GM12878 (cell line): ENCODE measurements around the gene OSGIN1. TPM values are rescaled to one million over a fixed set of nuclear protein-coding genes. Genes with fewer than 3 reads are reported as not detected.

Experiments used
- ATF7 ChIP-seq: fragments of 450-650 bp; IDR thresholded peaks from 2 replicates; pipeline ENCODE4 v1.6.1; 2016; ENCODE audit warnings: low read depth, mild to moderate bottlenecking
- BMI1 ChIP-seq: fragments of 450-650 bp; IDR thresholded peaks from 2 replicates; pipeline ENCODE4 v1.6.1; 2016; ENCODE audit warnings: mild to moderate bottlenecking, moderate library complexity, borderline replicate concordance
- CHD2 ChIP-seq: IDR thresholded peaks from 2 replicates; pipeline ENCODE4 v1.6.1; 2011; ENCODE audit warnings: low read depth, low read length, improper control_type of control experiment, borderline replicate concordance
- IKZF2 ChIP-seq, 2 experiments: fragments of 450-650 bp; IDR thresholded peaks; 2 replicates each; pipeline ENCODE4 v1.6.1; 2017; ENCODE audit warnings: mild to moderate bottlenecking in 2 of 2, moderate library complexity in 2 of 2
- KLF5 ChIP-seq: fragments of 450-650 bp; IDR thresholded peaks from 2 replicates; pipeline ENCODE4 v1.6.1; 2014; ENCODE audit warnings: mild to moderate bottlenecking; ENCODE audit not compliant: partially characterized antibody
- POLR2AphosphoS2 ChIP-seq: IDR thresholded peaks from 2 replicates; pipeline ENCODE4 v1.6.1; 2011; ENCODE audit warnings: low read depth, mild to moderate bottlenecking, low read length, improper control_type of control experiment, moderate library complexity
- TAF1 ChIP-seq: IDR thresholded peaks from 2 replicates; pipeline ENCODE4 v1.6.1; 2011; ENCODE audit warnings: mild to moderate bottlenecking, low read depth, low read length, borderline replicate concordance
- TBL1XR1 ChIP-seq: IDR thresholded peaks from 2 replicates; pipeline ENCODE4 v1.6.1; 2012; ENCODE audit warnings: low read depth, low read length, improper control_type of control experiment
- TCF12 ChIP-seq: IDR thresholded peaks from 2 replicates; pipeline ENCODE4 v1.6.1; 2011; ENCODE audit warnings: low read depth, mild to moderate bottlenecking, low read length
- TCF3 ChIP-seq: IDR thresholded peaks from 2 replicates; pipeline ENCODE4 v1.6.1; 2012; ENCODE audit warnings: low read depth, mild to moderate bottlenecking, low read length, borderline replicate concordance; ENCODE audit not compliant: insufficient read depth
- TCF7 ChIP-seq: IDR thresholded peaks from 2 replicates; pipeline ENCODE4 v1.6.1; 2014; ENCODE audit warnings: antibody characterized with exemption, borderline replicate concordance
- polyA plus RNA-seq, 11 experiments: library from polyadenylated mRNA; depleted of rRNA in 4 of 11; unstranded in 6 of 11; stranded (reverse) in 5 of 11; fragments of >200 nt; fragmentation: Nextera tagmentation in 4 of 11; fragmentation: Illumina TruSeq in 1 of 11; extraction: Ambion mirVana in 4 of 11; extraction: Trizol in 1 of 11; gene quantifications; 1 replicate in 1 of 11; 2 replicates in 10 of 11; pipeline versions ENCODE4 v1.2.1 to v1.2.3, GENCODE V29; 2011 to 2016; ENCODE audit warnings: inconsistent platforms in 2 of 11, missing spikeins in 2 of 11, low read depth in 1 of 11
- total RNA-seq, 4 experiments: library from RNA; depleted of rRNA in 3 of 4; stranded (reverse); fragments of >200 nt in 3 of 4; fragmentation: Illumina TruSeq in 1 of 4; extraction: Trizol in 1 of 4; gene quantifications; 2 replicates each; pipeline versions ENCODE4 v1.2.1 to v1.2.3, GENCODE V29; 2013 to 2021
- TF ChIP-seq, protein P1 (sequence below): fragments of 450-650 bp; formaldehyde crosslinking; IDR thresholded peaks from 2 replicates; pipeline ENCODE4 v1.5.0; 2022; ENCODE audit warnings: mild to moderate bottlenecking, missing genetic modification characterization
- TF ChIP-seq, protein P2 (sequence below): IDR thresholded peaks from 2 replicates; pipeline ENCODE4 v1.6.1; 2011; ENCODE audit warnings: borderline replicate concordance, low read depth, mild to moderate bottlenecking, moderate library complexity, mixed read lengths, low read length; ENCODE audit not compliant: insufficient read depth; ENCODE audit errors: extremely low read length
- TF ChIP-seq, protein P3 (sequence below): fragments of 450-650 bp; IDR thresholded peaks from 2 replicates; pipeline ENCODE4 v1.6.1; 2016; ENCODE audit warnings: mild to moderate bottlenecking

OSGIN1 gene
- total and polyA plus RNA-seq, 10 of the 15 experiments (the other 5 are each of a cell fraction or from before 2014, with no cell fraction given) = 0.06 to 0.18 (median 0.13) TPM; not detected in 5

DNA sequence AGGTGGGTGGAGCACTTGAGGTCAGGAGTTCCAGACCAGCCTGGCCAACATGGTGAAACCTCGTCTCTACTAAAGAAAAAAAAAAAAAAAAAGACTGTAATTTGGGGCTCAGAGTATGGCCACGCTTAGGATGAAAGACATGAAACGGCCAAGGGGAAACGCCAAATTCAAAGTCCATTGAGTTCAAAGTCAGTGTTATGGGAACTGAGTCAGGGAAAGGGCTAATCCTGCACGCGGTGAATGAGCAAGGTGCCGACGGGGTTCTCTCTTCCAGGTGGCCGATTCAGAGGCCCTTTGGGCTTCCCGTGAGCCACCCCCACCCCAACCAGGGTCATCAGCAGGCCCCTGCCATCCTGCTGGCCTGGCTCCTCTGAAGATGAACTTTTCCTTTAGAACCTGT is 7.5 kb upstream of the OSGIN1 start (continued):
- TF ChIP-seq CHD2 (no peak), TBL1XR1 (no peak), BMI1 (no peak), TCF12 (no peak), ATF7 (no peak), TCF7 (no peak), KLF5 (no peak), IKZF2 (IDR thresholded peaks at IDR 0.05) (no peak), TAF1 (no peak), TCF3 (no peak), POLR2AphosphoS2 (no peak)
- TF ChIP-seq, protein P1, sequence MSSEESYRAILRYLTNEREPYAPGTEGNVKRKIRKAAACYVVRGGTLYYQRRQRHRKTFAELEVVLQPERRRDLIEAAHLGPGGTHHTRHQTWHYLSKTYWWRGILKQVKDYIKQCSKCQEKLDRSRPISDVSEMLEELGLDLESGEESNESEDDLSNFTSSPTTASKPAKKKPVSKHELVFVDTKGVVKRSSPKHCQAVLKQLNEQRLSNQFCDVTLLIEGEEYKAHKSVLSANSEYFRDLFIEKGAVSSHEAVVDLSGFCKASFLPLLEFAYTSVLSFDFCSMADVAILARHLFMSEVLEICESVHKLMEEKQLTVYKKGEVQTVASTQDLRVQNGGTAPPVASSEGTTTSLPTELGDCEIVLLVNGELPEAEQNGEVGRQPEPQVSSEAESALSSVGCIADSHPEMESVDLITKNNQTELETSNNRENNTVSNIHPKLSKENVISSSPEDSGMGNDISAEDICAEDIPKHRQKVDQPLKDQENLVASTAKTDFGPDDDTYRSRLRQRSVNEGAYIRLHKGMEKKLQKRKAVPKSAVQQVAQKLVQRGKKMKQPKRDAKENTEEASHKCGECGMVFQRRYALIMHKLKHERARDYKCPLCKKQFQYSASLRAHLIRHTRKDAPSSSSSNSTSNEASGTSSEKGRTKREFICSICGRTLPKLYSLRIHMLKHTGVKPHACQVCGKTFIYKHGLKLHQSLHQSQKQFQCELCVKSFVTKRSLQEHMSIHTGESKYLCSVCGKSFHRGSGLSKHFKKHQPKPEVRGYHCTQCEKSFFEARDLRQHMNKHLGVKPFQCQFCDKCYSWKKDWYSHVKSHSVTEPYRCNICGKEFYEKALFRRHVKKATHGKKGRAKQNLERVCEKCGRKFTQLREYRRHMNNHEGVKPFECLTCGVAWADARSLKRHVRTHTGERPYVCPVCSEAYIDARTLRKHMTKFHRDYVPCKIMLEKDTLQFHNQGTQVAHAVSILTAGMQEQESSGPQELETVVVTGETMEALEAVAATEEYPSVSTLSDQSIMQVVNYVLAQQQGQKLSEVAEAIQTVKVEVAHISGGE (CRISPR knock-in tag) = no peak
- TF ChIP-seq, protein P2, sequence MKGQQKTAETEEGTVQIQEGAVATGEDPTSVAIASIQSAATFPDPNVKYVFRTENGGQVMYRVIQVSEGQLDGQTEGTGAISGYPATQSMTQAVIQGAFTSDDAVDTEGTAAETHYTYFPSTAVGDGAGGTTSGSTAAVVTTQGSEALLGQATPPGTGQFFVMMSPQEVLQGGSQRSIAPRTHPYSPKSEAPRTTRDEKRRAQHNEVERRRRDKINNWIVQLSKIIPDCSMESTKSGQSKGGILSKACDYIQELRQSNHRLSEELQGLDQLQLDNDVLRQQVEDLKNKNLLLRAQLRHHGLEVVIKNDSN = no peak
- TF ChIP-seq, protein P3, sequence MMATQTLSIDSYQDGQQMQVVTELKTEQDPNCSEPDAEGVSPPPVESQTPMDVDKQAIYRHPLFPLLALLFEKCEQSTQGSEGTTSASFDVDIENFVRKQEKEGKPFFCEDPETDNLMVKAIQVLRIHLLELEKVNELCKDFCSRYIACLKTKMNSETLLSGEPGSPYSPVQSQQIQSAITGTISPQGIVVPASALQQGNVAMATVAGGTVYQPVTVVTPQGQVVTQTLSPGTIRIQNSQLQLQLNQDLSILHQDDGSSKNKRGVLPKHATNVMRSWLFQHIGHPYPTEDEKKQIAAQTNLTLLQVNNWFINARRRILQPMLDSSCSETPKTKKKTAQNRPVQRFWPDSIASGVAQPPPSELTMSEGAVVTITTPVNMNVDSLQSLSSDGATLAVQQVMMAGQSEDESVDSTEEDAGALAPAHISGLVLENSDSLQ = no peak
